HCT116 (cell line): ENCODE results near the gene PGBD4. TPM values are rescaled to one million over a fixed set of nuclear protein-coding genes. Genes with fewer than 3 reads are reported as not detected.

Experiments used
- ATAC-seq: fragments of 200-7000 bp; cut with Tn5 transposase; 2 replicates; pipeline ENCODE4 v1.9.1; 2020; ENCODE audit warnings: mild to moderate bottlenecking, moderate library complexity
- BruUV-seq: library from RNA; stranded (reverse); fragments of 400-500 nt; replicated peaks from 2 replicates; lab custom pipeline; 2021; lab: Mats Ljungman, UMichigan
- CTCF ChIA-PET: fragments of 300-600 bp; sonication (Branson Sonifier 250); formaldehyde crosslinking; loops from one replicate; lab custom pipeline; 2021; ENCODE audit warnings: antibody characterized with exemption; lab: Charles Lee
- POLR2A ChIA-PET: fragments of 300-600, 350-600 bp; sonication (Branson Sonifier 250); formaldehyde crosslinking; loops from one replicate; lab custom pipeline; 2021; ENCODE audit warnings: antibody characterized with exemption; lab: Charles Lee
- RAD21 ChIA-PET, 2 experiments: fragments of 300-600 bp; sonication (Branson Sonifier 250); formaldehyde crosslinking; loops; one replicate each; lab custom pipeline; 2023; ENCODE audit warnings: low total read pairs in 2 of 2; ENCODE audit not compliant: uncharacterized antibody in 2 of 2, unreplicated experiment in 2 of 2, low non-redundant PET in 1 of 2; lab: Charles Lee
- DNase-seq: peaks from one replicate; pipeline ENCODE4 v3.0.0-alpha.2; 2010; ENCODE audit warnings: low read depth, low spot score
- H2AFZ ChIP-seq: fragments of 200-600 bp; shearing (Covaris generic), sonication (generic); 2 replicates; pipeline ENCODE4 v1.6.1; 2017; ENCODE audit warnings: low read depth, mixed run types, mixed read lengths, antibody characterized with exemption, low read length; ENCODE audit not compliant: poor library complexity, severe bottlenecking
- H3K27ac ChIP-seq: 2 replicates; pipeline ENCODE4 v1.5.1; 2012; ENCODE audit warnings: low read depth, low read length
- H3K27me3 ChIP-seq: fragments of 200-600 bp; sonication (generic); 2 replicates; pipeline ENCODE4 v1.6.1; 2016; ENCODE audit warnings: mixed run types, low read length, mixed read lengths; ENCODE audit not compliant: insufficient read depth
- H3K36me3 ChIP-seq, 2 experiments: fragments of 200-500 bp in 1 of 2; fragments of 200-600 bp in 1 of 2; sonication (Bioruptor generic) in 1 of 2; sonication (generic) in 1 of 2; 2 replicates each; pipeline versions ENCODE4 v1.5.1 to v1.6.1; 2014 to 2016; ENCODE audit warnings: low read length in 2 of 2, inconsistent platforms in 1 of 2, mixed read lengths in 1 of 2, mixed run types in 1 of 2; ENCODE audit not compliant: insufficient read depth in 2 of 2, control insufficient read depth in 1 of 2
- H3K4me1 ChIP-seq, 2 experiments: fragments of 200-600 bp in 1 of 2; sonication (generic) in 1 of 2; 2 replicates each; pipeline versions ENCODE4 v1.5.1 to v1.6.1; 2012 to 2017; ENCODE audit warnings: low read length in 2 of 2, inconsistent platforms in 1 of 2, mild to moderate bottlenecking in 1 of 2, mixed read lengths in 1 of 2, mixed run types in 1 of 2, moderate library complexity in 1 of 2; ENCODE audit not compliant: insufficient read depth in 2 of 2, control insufficient read depth in 1 of 2
- H3K4me2 ChIP-seq: fragments of 200-600 bp; sonication (generic); 2 replicates; pipeline ENCODE4 v1.6.1; 2017; ENCODE audit warnings: mixed run types, low read length, mixed read lengths
- H3K4me3 ChIP-seq, 2 experiments: fragments of 200-600 bp in 1 of 2; sonication (generic) in 1 of 2; replicated peaks in 1 of 2; 2 replicates each; pipeline ENCODE4 v1.5.1; 2011 to 2016; ENCODE audit warnings: low read length in 2 of 2, control low read depth in 1 of 2, low read depth in 1 of 2, mild to moderate bottlenecking in 1 of 2, mixed read lengths in 1 of 2, mixed run types in 1 of 2
- H3K79me2 ChIP-seq: fragments of 200-600 bp; sonication (generic); 2 replicates; pipeline ENCODE4 v1.6.1; 2017; ENCODE audit warnings: mild to moderate bottlenecking, mixed run types, low read length, moderate library complexity, mixed read lengths; ENCODE audit not compliant: insufficient read depth
- H3K9ac ChIP-seq: fragments of 200-600 bp; sonication (generic); 2 replicates; pipeline ENCODE4 v1.6.1; 2016; ENCODE audit warnings: low read length, mixed read lengths
- H3K9me2 ChIP-seq: fragments of 200-600 bp; sonication (generic), shearing (Covaris generic); 2 replicates; pipeline ENCODE4 v1.6.1; 2017; ENCODE audit warnings: mixed run types, mild to moderate bottlenecking, moderate library complexity; ENCODE audit not compliant: insufficient read depth
- H3K9me3 ChIP-seq, 2 experiments: fragments of 200-500 bp in 1 of 2; fragments of 200-600 bp in 1 of 2; sonication (Bioruptor generic) in 1 of 2; sonication (generic) in 1 of 2; 2 replicates each; pipeline ENCODE4 v1.6.1; 2014 to 2017; ENCODE audit warnings: low read length in 2 of 2, mixed read lengths in 2 of 2, inconsistent platforms in 1 of 2, low read depth in 1 of 2, mild to moderate bottlenecking in 1 of 2, mixed run types in 1 of 2, moderate library complexity in 1 of 2; ENCODE audit not compliant: control insufficient read depth in 1 of 2, insufficient read depth in 1 of 2
- H4K20me1 ChIP-seq: fragments of 200-600 bp; sonication (generic), shearing (Covaris generic); 2 replicates; pipeline ENCODE4 v1.6.1; 2017; ENCODE audit warnings: mixed run types, mild to moderate bottlenecking, moderate library complexity; ENCODE audit not compliant: insufficient read depth
- CBX3 ChIP-seq: IDR thresholded peaks from 2 replicates; pipeline ENCODE4 v1.6.1; 2012; ENCODE audit warnings: low read depth
- ELF1 ChIP-seq: IDR thresholded peaks from 2 replicates; pipeline ENCODE4 v1.6.1; 2012; ENCODE audit warnings: low read depth, borderline replicate concordance
- EZH2 ChIP-seq: fragments of 200-600 bp; sonication (generic); IDR thresholded peaks from 2 replicates; pipeline ENCODE4 v1.6.1; 2017; ENCODE audit warnings: antibody characterized with exemption, mixed run types
- FOSL1 ChIP-seq: IDR thresholded peaks from 2 replicates; pipeline ENCODE4 v1.6.1; 2012; ENCODE audit warnings: low read depth
- JUND ChIP-seq: IDR thresholded peaks from 2 replicates; pipeline ENCODE4 v1.6.1; 2012
- MAX ChIP-seq: IDR thresholded peaks from 2 replicates; pipeline ENCODE4 v1.6.1; 2012
- POLR2A ChIP-seq: IDR thresholded peaks from 2 replicates; pipeline ENCODE4 v1.7.0; 2011; ENCODE audit warnings: borderline replicate concordance; ENCODE audit not compliant: insufficient read depth, insufficient read length; ENCODE audit errors: extremely low read depth
- REST ChIP-seq: IDR thresholded peaks from 2 replicates; pipeline ENCODE4 v1.6.1; 2012; ENCODE audit warnings: low read depth
- SIN3A ChIP-seq: IDR thresholded peaks from 2 replicates; pipeline ENCODE4 v1.6.1; 2012; ENCODE audit warnings: low read depth
- SP1 ChIP-seq: IDR thresholded peaks from 2 replicates; pipeline ENCODE4 v1.6.1; 2012; ENCODE audit warnings: low read depth
- SRF ChIP-seq: IDR thresholded peaks from 2 replicates; pipeline ENCODE4 v1.6.1; 2012; ENCODE audit warnings: low read depth
- TCF7L2 ChIP-seq: IDR thresholded peaks from 2 replicates; pipeline ENCODE4 v1.7.0; 2011; ENCODE audit warnings: borderline replicate concordance, inconsistent platforms; ENCODE audit not compliant: insufficient read depth, insufficient read length; ENCODE audit errors: extremely low read depth
- ZFX ChIP-seq: fragments of 450-650 bp; IDR thresholded peaks from 2 replicates; pipeline ENCODE4 v1.6.1; 2017
- ZNF274 ChIP-seq: fragments of 200-500 bp; sonication (Bioruptor generic); IDR thresholded peaks from 2 replicates; pipeline ENCODE4 v1.6.1; 2014; ENCODE audit warnings: mild to moderate bottlenecking, low read depth, low read length, inconsistent platforms
- intact Hi-C: fragments of 100-400 bp; cut with micrococcal nuclease; formaldehyde crosslinking; loops from 2 replicates; pipeline ENCODE4 v1.10.0; 2022
- total RNA-seq: library from RNA; stranded (reverse); gene quantifications from one replicate; pipeline ENCODE4 v1.2.1, GENCODE V29; 2021; ENCODE audit not compliant: unreplicated experiment
- TF ChIP-seq, protein P1 (sequence below): IDR thresholded peaks from 2 replicates; pipeline ENCODE4 v1.6.1; 2012

Gene PGBD4
- total RNA-seq, 1 experiment from 2014 or later: 0.96 TPM

DNA sequence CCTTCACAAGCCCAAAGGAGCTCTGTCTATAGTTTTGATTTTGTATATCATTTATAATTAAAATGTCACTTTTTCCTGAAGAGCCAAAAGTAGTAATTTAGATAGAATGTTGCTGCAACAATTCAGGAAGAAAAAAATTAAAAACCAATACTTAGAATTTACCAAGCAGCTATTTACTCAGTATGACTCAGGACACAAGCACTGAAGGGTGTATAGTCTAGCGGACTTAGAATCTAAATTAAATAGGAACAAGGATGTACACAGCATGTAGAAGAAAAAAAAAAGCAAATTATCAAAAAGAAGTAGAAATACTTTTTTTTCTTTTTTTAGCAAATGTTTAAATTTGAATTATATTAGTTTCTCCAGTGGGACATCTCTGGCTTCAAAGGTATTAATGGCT, 31.6 kb downstream of the PGBD4 start:
- Histone ChIP-seq H4K20me1 (no peaks in the 10 kb centered on the region), H3K27ac (no peak overlapping the region)
- CTCF ChIA-PET: no interaction called here
- TF ChIP-seq TCF7L2 (no peak), ZNF274 (no peak), SP1 (no peak), JUND (no peak), ELF1 (no peak)
- TF ChIP-seq, protein P1, sequence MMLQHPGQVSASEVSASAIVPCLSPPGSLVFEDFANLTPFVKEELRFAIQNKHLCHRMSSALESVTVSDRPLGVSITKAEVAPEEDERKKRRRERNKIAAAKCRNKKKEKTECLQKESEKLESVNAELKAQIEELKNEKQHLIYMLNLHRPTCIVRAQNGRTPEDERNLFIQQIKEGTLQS: no peak
- TF ChIP-seq, all 23 proteins: peak for 0
- no peaks in the 10 kb centered on the region for H3K36me3 ChIP-seq
- no peak overlapping the region for H3K4me2 ChIP-seq
- BruUV-seq: no TSS peak
- H3K4me1 ChIP-seq: no peaks in the 10 kb centered on the region
- RAD21 ChIA-PET: no interaction called here
- H3K27me3 ChIP-seq: no peaks in the 10 kb centered on the region
- no peaks in the 10 kb centered on the region for H3K79me2 ChIP-seq
- H3K4me3 ChIP-seq: no peak overlapping the region
- H3K9me2 ChIP-seq: no peaks in the 10 kb centered on the region
- intact Hi-C loops: no loop called here
- ATAC-seq: no peak
- H3K9me3 ChIP-seq: no peaks in the 10 kb centered on the region
- POLR2A ChIA-PET: interaction anchor here (1.2 kb wide), 1 partner anchor 9 kb away, joined by 3 read pairs; no protein-coding TSS in a partner anchor
- H2AFZ ChIP-seq: no peak overlapping the region
- H3K9ac ChIP-seq: no peak overlapping the region
- DNase-seq: no peak

DNA sequence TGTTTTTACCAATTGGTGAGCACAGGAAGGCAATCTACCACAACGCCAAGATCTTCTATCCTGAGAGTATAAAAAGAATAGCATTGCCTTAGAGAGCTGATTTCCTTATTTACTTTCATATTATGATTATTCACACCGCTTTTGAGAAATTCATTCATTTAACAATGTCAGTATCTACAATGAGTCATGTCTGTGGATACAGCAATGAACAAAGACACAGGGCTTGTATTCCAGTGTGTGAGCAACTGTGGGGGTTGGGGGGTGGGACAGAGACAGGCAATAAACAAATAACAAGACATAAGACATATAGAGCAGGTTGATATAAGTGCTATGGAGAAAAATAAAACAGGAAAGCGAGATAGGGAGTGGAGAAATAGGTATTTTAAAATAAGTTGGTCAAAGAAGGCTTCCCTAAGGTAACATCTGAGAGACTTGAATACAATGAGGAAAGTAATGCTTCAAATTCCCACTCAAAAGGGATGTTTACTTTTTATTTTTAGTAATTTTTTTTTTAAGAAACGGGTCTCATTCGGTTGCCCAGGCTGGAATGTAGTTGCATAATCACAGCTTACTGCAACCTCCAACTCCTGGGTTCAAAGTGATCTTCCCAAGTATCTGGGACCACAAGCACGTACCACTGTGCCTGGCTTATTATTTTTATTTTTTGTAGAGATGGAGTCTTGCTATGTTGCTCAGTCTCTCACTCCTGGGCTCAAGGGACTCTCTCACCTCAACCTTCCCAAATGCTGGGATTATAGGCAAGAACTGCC, 45.7 kb downstream of the PGBD4 start:
- H3K4me1 ChIP-seq: no peaks in the 10 kb centered on the region
- ATAC-seq: no peak
- no peak for DNase-seq
- POLR2A ChIA-PET: no interaction called here
- no peak overlapping the region for H2AFZ ChIP-seq
- no TSS peak for BruUV-seq
- RAD21 ChIA-PET: no interaction called here
- intact Hi-C loops: no loop called here
- H3K27ac ChIP-seq: no peak overlapping the region
- H3K36me3 ChIP-seq: peaks cover 23 to 27% of the 10 kb centered on the region in 2 experiments
- no peak overlapping the region for H3K4me3 ChIP-seq
- H3K9me3 ChIP-seq: no peaks in the 10 kb centered on the region
- CTCF ChIA-PET: no interaction called here
- no peaks in the 10 kb centered on the region for H3K79me2 ChIP-seq
- no peaks in the 10 kb centered on the region for H3K9me2 ChIP-seq
- H4K20me1 ChIP-seq: no peaks in the 10 kb centered on the region
- no peak overlapping the region for H3K4me2 ChIP-seq
- H3K9ac ChIP-seq: no peak overlapping the region
- H3K27me3 ChIP-seq: no peaks in the 10 kb centered on the region
- TF ChIP-seq EZH2: no peak
- TF ChIP-seq POLR2A: no peak
- TF ChIP-seq TCF7L2: no peak
- no peak for TF ChIP-seq ELF1
- TF ChIP-seq SP1: no peak
- no peak for TF ChIP-seq SIN3A
- TF ChIP-seq ZFX: no peak
- no peak for TF ChIP-seq MAX
- no peak for TF ChIP-seq REST
- TF ChIP-seq FOSL1: no peak
- no peak for TF ChIP-seq ZNF274
- TF ChIP-seq, protein P1: no peak
- TF ChIP-seq CBX3: no peak
- TF ChIP-seq SRF: no peak
- TF ChIP-seq JUND: no peak
